ENCODE measurements around the gene GFY.

GFY gene

GRCh38 chr19:49389406-49389805, 35.8 kb upstream of the GFY start:
- no peaks in the 10 kb centered on the region for H3K79me2 ChIP-seq (ENCODE audit: insufficient read depth, low read length)
- H3K9ac ChIP-seq (ENCODE audit: low read length) = no peak overlapping the region
- H3K27ac ChIP-seq (ENCODE audit: low read depth, low read length) = no peak overlapping the region
- no peak overlapping the region for H3K4me2 ChIP-seq (ENCODE audit: low read depth, low read length, poor library complexity, severe bottlenecking)
- no peaks in the 10 kb centered on the region for H3K27me3 ChIP-seq (ENCODE audit: low read length)
- no peaks in the 10 kb centered on the region for H3K36me3 ChIP-seq (ENCODE audit: low read length)
- no peaks in the 10 kb centered on the region for H4K20me1 ChIP-seq (ENCODE audit: low read depth, low read length)
- no peak for TF ChIP-seq CTCF (IDR thresholded peaks at IDR 0.05; ENCODE audit: insufficient read depth, low read length, poor library complexity, severe bottlenecking)
- no peak overlapping the region for H3K4me3 ChIP-seq (ENCODE audit: insufficient read depth, low read length, poor library complexity, severe bottlenecking)
- H3K9me3 ChIP-seq (ENCODE audit: insufficient read depth, low read length) = no peaks in the 10 kb centered on the region
- H3F3A ChIP-seq (ENCODE audit: insufficient read depth) = peaks cover 4% of the 10 kb centered on the region; the same call in 1 of the 2 replicates
- no peak overlapping the region for H2AFZ ChIP-seq (ENCODE audit: low read depth, low read length, severe bottlenecking)
- no peaks in the 10 kb centered on the region for H3K9me2 ChIP-seq (replicated peaks; ENCODE audit: insufficient read depth, low read length)

GRCh38 chr19:49390131-49390928, 34.9 kb upstream of the GFY start:
- Histone ChIP-seq H4K20me1 (ENCODE audit: low read depth, low read length) (no peaks in the 10 kb centered on the region), H3F3A (ENCODE audit: insufficient read depth) (peaks cover 4% of the 10 kb centered on the region; the same call in 1 of the 2 replicates), H3K36me3 (ENCODE audit: low read length) (no peaks in the 10 kb centered on the region), H3K9me2 (replicated peaks; ENCODE audit: insufficient read depth, low read length) (no peaks in the 10 kb centered on the region), H3K4me3 (ENCODE audit: insufficient read depth, low read length, poor library complexity, severe bottlenecking) (no peak overlapping the region), H3K27me3 (ENCODE audit: low read length) (no peaks in the 10 kb centered on the region), H3K79me2 (ENCODE audit: insufficient read depth, low read length) (no peaks in the 10 kb centered on the region), H3K4me2 (ENCODE audit: low read depth, low read length, poor library complexity, severe bottlenecking) (no peak overlapping the region), H3K27ac (ENCODE audit: low read depth, low read length) (no peak overlapping the region), H3K9me3 (ENCODE audit: insufficient read depth, low read length) (no peaks in the 10 kb centered on the region), H3K9ac (ENCODE audit: low read length) (no peak overlapping the region), H2AFZ (ENCODE audit: low read depth, low read length, severe bottlenecking) (no peak overlapping the region)
- TF ChIP-seq EZH2phosphoT487 (conservative IDR thresholded peaks at IDR 0.05; ENCODE audit: low read length) = no peak
- no peak for TF ChIP-seq CTCF (IDR thresholded peaks at IDR 0.05; ENCODE audit: insufficient read depth, low read length, poor library complexity, severe bottlenecking)

- H3K79me2 ChIP-seq (ENCODE audit: insufficient read depth, low read length) = no peaks in the 10 kb centered on the region
- H3K9ac ChIP-seq (ENCODE audit: low read length) = no peak overlapping the region
- no peak overlapping the region for H3K27ac ChIP-seq (ENCODE audit: low read depth, low read length)
- H3K4me3 ChIP-seq (ENCODE audit: insufficient read depth, low read length, poor library complexity, severe bottlenecking) = no peak overlapping the region
- H3F3A ChIP-seq (ENCODE audit: insufficient read depth) = peaks cover 4% of the 10 kb centered on the region; the same call in 1 of the 2 replicates
- no peaks in the 10 kb centered on the region for H3K9me2 ChIP-seq (replicated peaks; ENCODE audit: insufficient read depth, low read length)
- TF ChIP-seq CTCF (IDR thresholded peaks at IDR 0.05; ENCODE audit: insufficient read depth, low read length, poor library complexity, severe bottlenecking) = no peak
- no peak for TF ChIP-seq EZH2phosphoT487 (conservative IDR thresholded peaks at IDR 0.05; ENCODE audit: low read length)
- no peaks in the 10 kb centered on the region for H3K9me3 ChIP-seq (ENCODE audit: insufficient read depth, low read length)
- no peak overlapping the region for H3K4me2 ChIP-seq (ENCODE audit: low read depth, low read length, poor library complexity, severe bottlenecking)
- H3K36me3 ChIP-seq (ENCODE audit: low read length) = no peaks in the 10 kb centered on the region
- no peak overlapping the region for H2AFZ ChIP-seq (ENCODE audit: low read depth, low read length, severe bottlenecking)
- H3K27me3 ChIP-seq (ENCODE audit: low read length) = no peaks in the 10 kb centered on the region
- H4K20me1 ChIP-seq (ENCODE audit: low read depth, low read length) = no peaks in the 10 kb centered on the region
These were observed 34.2 kb upstream of the GFY start for GRCh38 chr19:49390929-49391359.

Measured in SU-DHL-6 (cell line).